OCI-LY7 (cell line): ENCODE measurements around the gene SLC66A1.

Experiments
- CTCF ChIP-seq: fragments of 200-600 bp; sonication (generic); conservative IDR thresholded peaks from 2 replicates; pipeline ENCODE4 v1.5.1; 2014; ENCODE audit warnings: mild to moderate bottlenecking, antibody characterized with exemption, low read length, moderate library complexity, mixed read lengths
- EZH2phosphoT487 ChIP-seq: fragments of 200-600 bp; sonication (generic); IDR thresholded peaks from 2 replicates; pipeline ENCODE4 v1.6.1; 2018; ENCODE audit warnings: low read depth, borderline replicate concordance, mild to moderate bottlenecking, mixed run types, antibody characterized with exemption, low read length, moderate library complexity, mixed read lengths

DNA sequence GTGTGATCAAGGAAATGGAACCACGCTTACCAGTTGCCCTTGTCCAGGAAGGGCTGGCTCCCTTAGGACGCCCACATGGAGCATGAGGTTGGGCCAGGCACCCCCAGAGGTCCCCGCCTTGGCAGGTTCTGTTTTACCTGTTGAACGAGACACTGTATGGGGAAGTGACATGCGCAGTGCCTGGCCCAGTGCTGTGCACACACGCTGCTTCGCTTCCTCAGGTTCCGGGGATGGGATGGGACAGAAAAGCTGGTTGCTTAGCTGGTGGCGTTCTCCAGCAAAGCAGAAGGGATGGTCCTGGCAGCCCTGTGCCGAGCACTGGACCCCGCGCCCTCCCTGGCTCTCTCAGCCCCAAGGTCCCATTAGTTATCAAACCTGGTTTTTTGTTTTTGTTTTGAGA lies 20.7 kb downstream of the SLC66A1 start:
- TF ChIP-seq CTCF (no peak), EZH2phosphoT487 (no peak)
